HepG2 (cell line): Measurements from ENCODE around the gene THRB. TPM values are rescaled to one million over a fixed set of nuclear protein-coding genes. Genes with fewer than 3 reads are reported as not detected.

Source experiments
- ATAC-seq: fragments of 200-7000 bp; cut with Tn5 transposase; 3 replicates; pipeline ENCODE4 v1.9.1; 2020; ENCODE audit warnings: mild to moderate bottlenecking, moderate library complexity
- BruUV-seq: library from RNA; stranded (reverse); fragments of 400-500 nt; replicated peaks from 2 replicates; lab custom pipeline; 2021; lab: Mats Ljungman, UMichigan
- CTCF ChIA-PET: fragments of 300-600 bp; formaldehyde crosslinking; extraction: SDS; loops from one replicate; lab custom pipeline; 2021; ENCODE audit warnings: low total read pairs, inconsistent platforms, low intra/inter-chr PET ratio; lab: Yijun Ruan, JAX
- POLR2A ChIA-PET: fragments of 350-600 bp; sonication (Branson Sonifier 250); formaldehyde crosslinking; loops from one replicate; lab custom pipeline; 2020; ENCODE audit warnings: antibody characterized with exemption, inconsistent platforms; lab: Yijun Ruan, JAX
- DNase-seq: peaks from one replicate; pipeline ENCODE4 v3.0.0-alpha.2; 2015; ENCODE audit warnings: low spot score
- FAIRE-seq: peaks from 3 replicates; lab custom pipeline; 2011; peaks lifted over from hg19 to GRCh38; lab: Jason Lieb, UNC
- H2AFZ ChIP-seq: one replicate; pipeline ENCODE4 v1.6.1; 2011; ENCODE audit warnings: low read length, inconsistent platforms
- H3K27ac ChIP-seq: fragments of 300-600 bp; 3 replicates; pipeline ENCODE4 v1.8.0; 2011; ENCODE audit warnings: mixed run types, mild to moderate bottlenecking, mixed read lengths, low read length, inconsistent platforms; ENCODE audit not compliant: insufficient read depth; ENCODE audit errors: extremely low read length
- H3K27me3 ChIP-seq, 2 experiments: fragments of 200-600 bp in 1 of 2; 2 replicates in 1 of 2; 3 replicates in 1 of 2; pipeline versions ENCODE4 v1.6.0 to v1.8.0; 2011; ENCODE audit warnings: low read length in 2 of 2, mild to moderate bottlenecking in 2 of 2, moderate library complexity in 2 of 2, inconsistent platforms in 1 of 2; ENCODE audit not compliant: insufficient read depth in 2 of 2, control insufficient read depth in 1 of 2
- H3K36me3 ChIP-seq, 2 experiments: fragments of 200-600 bp in 1 of 2; replicated peaks in 1 of 2; 2 replicates in 1 of 2; 3 replicates in 1 of 2; pipeline versions ENCODE4 v1.5.1 to v1.8.0; 2011; ENCODE audit warnings: low read length in 2 of 2, inconsistent platforms in 1 of 2; ENCODE audit not compliant: insufficient read depth in 2 of 2, control insufficient read depth in 1 of 2
- H3K4me1 ChIP-seq: 2 replicates; pipeline ENCODE4 v1.5.1; 2012; ENCODE audit warnings: low read length, inconsistent platforms; ENCODE audit not compliant: insufficient read depth
- H3K4me2 ChIP-seq: 2 replicates; pipeline ENCODE4 v1.6.0; 2011; ENCODE audit warnings: low read depth, low read length, inconsistent platforms
- H3K4me3 ChIP-seq, 3 experiments: fragments of 200-600 bp in 1 of 3; sonication (generic), shearing (Covaris generic) in 1 of 3; replicated peaks in 1 of 3; 2 replicates each; pipeline ENCODE4 v1.5.1; 2011 to 2016; ENCODE audit warnings: low read length in 3 of 3, inconsistent platforms in 2 of 3, low read depth in 2 of 3, mild to moderate bottlenecking in 2 of 3, control low read depth in 1 of 3, mixed read lengths in 1 of 3; ENCODE audit not compliant: insufficient read depth in 1 of 3
- H3K79me2 ChIP-seq: one replicate; pipeline ENCODE4 v1.6.1; 2011; ENCODE audit warnings: low read length, inconsistent platforms; ENCODE audit not compliant: insufficient read depth
- H3K9ac ChIP-seq: 2 replicates; pipeline ENCODE4 v1.6.0; 2011; ENCODE audit warnings: mild to moderate bottlenecking, low read depth, low read length, inconsistent platforms; ENCODE audit not compliant: insufficient read depth
- H3K9me3 ChIP-seq: 2 replicates; pipeline ENCODE4 v1.5.1; 2012; ENCODE audit warnings: mild to moderate bottlenecking, low read length
- H4K20me1 ChIP-seq: 2 replicates; pipeline ENCODE4 v1.6.0; 2011; ENCODE audit warnings: inconsistent platforms, mild to moderate bottlenecking, low read length, moderate library complexity; ENCODE audit not compliant: insufficient read depth
- GLMP ChIP-seq: sonication (generic); formaldehyde crosslinking; IDR thresholded peaks from 2 replicates; pipeline ENCODE4 v1.9.0; 2021; ENCODE audit warnings: missing genetic modification reagents, mild to moderate bottlenecking, borderline replicate concordance
- KLF16 ChIP-seq, 2 experiments: sonication (generic) in 1 of 2; formaldehyde crosslinking in 1 of 2; IDR thresholded peaks; 2 replicates each; pipeline versions ENCODE4 v1.6.1 to v1.8.0; 2016 to 2023; ENCODE audit warnings: missing genetic modification reagents in 2 of 2, missing compliant biosample characterization in 1 of 2
- NKX3-1 ChIP-seq: sonication (generic); formaldehyde crosslinking; IDR thresholded peaks from 2 replicates; pipeline ENCODE4 v1.5.0; 2020; ENCODE audit warnings: missing genetic modification reagents
- ZNF276 ChIP-seq: sonication (generic); formaldehyde crosslinking; IDR thresholded peaks from 2 replicates; pipeline ENCODE4 v1.4.0; 2020; ENCODE audit warnings: mild to moderate bottlenecking, low read depth, missing genetic modification reagents
- ZNF3 ChIP-seq: IDR thresholded peaks from 2 replicates; pipeline ENCODE4 v1.7.0; 2017; ENCODE audit warnings: inconsistent platforms
- WGBS: methylation state at CpG from one replicate; pipeline ENCODE4 v1.1.6; 2017; ENCODE audit warnings: low lambda C conversion rate; 5-methylcytosine and 5-hydroxymethylcytosine counted together
- in situ Hi-C: cut with HindIII; loops from 2 replicates; pipeline ENCODE4 v1.10.0; 2017; ENCODE audit warnings: low pct_unique_long_range_greater_than_20kb; ENCODE audit not compliant: extremely low pct_ligation_motif_present
- intact Hi-C: fragments of 100-400 bp; cut with micrococcal nuclease; formaldehyde crosslinking; loops from one replicate; pipeline ENCODE4 v1.10.0; 2022; ENCODE audit not compliant: unreplicated experiment
- polyA plus RNA-seq, 8 experiments: library from polyadenylated mRNA; depleted of rRNA in 3 of 8; stranded (reverse) in 7 of 8; unstranded in 1 of 8; fragments of >200 nt; fragmentation: Illumina TruSeq in 4 of 8; extraction: Trizol in 4 of 8; gene quantifications; 2 replicates each; pipeline versions ENCODE4 v1.2.1 to v1.2.3, GENCODE V29; 2011 to 2016; ENCODE audit warnings: low read depth in 4 of 8, missing spikeins in 1 of 8, mixed read lengths in 1 of 8; ENCODE audit not compliant: insufficient read depth in 1 of 8
- total RNA-seq, 5 experiments: library from RNA; depleted of rRNA; stranded (reverse); fragments of >200 nt; fragmentation: Illumina TruSeq; extraction: Trizol; gene quantifications; 2 replicates each; pipeline ENCODE4 v1.2.3, GENCODE V29; 2016; ENCODE audit warnings: low read depth in 1 of 5
- TF ChIP-seq, protein P1 (sequence below): sonication (generic); formaldehyde crosslinking; IDR thresholded peaks from 2 replicates; pipeline ENCODE4 v1.8.0; 2022; ENCODE audit warnings: missing genetic modification reagents, mild to moderate bottlenecking, moderate library complexity, borderline replicate concordance

Gene THRB
- total and polyA plus RNA-seq, 2 of the 13 experiments (the other 11 are each of a cell fraction or from before 2014, with no cell fraction given): 4.7 to 22.7 TPM

DNA sequence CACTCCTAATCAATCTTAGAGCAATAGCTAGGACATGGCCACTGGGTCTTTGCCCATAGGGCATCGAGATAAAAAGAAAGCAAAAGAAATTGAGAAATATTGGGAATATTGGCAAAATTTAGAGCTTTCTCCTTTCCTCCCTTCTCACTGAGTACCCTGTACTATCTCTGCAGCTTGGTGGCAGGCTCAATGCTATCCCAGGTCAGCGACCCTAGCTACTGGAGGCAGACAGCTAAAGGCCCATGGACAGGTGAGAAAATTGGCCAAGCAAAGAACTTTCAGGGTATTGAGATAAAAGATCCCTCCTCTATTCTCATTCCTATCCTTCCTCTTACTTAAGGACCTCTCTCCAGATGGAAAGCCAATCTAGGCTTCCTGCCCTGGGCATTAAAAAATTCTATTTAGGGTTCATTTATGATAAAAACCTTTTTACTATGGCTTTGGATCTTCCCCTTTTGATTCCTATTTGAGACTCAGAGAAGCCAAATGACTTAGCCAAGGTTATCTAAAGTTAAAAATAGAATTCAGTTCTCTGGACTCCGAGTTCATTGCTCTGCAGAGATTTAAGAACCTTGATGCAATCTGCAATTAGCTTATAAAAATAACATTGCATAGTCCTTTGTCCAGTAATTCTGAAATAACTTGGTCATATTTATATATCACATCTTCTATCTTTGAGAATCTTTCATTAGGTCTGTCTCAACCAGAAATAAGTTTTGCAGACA lies 75.4 kb downstream of the THRB start (continued):
- TF ChIP-seq, protein P1, sequence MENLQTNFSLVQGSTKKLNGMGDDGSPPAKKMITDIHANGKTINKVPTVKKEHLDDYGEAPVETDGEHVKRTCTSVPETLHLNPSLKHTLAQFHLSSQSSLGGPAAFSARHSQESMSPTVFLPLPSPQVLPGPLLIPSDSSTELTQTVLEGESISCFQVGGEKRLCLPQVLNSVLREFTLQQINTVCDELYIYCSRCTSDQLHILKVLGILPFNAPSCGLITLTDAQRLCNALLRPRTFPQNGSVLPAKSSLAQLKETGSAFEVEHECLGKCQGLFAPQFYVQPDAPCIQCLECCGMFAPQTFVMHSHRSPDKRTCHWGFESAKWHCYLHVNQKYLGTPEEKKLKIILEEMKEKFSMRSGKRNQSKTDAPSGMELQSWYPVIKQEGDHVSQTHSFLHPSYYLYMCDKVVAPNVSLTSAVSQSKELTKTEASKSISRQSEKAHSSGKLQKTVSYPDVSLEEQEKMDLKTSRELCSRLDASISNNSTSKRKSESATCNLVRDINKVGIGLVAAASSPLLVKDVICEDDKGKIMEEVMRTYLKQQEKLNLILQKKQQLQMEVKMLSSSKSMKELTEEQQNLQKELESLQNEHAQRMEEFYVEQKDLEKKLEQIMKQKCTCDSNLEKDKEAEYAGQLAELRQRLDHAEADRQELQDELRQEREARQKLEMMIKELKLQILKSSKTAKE (CRISPR knock-in tag): no peak
- TF ChIP-seq ZNF276 (CRISPR knock-in tag): no peak
- TF ChIP-seq ZNF3 (CRISPR knock-in tag): no peak
- TF ChIP-seq KLF16 (CRISPR knock-in tag; IDR thresholded peaks at IDR 0.05): no peak

DNA sequence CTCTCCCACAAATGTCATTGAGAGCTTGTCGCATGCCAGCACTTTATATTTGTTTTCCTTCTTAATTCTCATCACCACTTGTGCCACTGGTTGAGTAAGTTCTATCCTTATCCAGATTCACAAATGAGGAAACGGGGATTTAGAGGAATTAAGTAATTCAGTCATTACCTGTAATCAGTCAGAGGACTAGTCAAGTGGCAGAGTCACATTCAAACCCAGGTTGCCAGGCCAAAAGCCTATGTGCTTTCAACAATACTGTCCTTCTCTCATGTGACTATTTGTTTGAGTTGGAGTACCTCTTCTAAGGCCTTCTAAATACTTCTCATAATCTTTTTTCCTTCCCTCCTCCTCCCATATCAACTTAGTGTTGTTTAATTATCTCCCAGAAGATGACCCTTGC lies 76.9 kb downstream of the THRB start:
- Histone ChIP-seq H4K20me1 (no peaks in the 10 kb centered on the region), H3K79me2 (peaks cover 9% of the 10 kb centered on the region), H3K4me3 (no peak overlapping the region), H2AFZ (no peak overlapping the region), H3K9ac (no peak overlapping the region), H3K9me3 (no peaks in the 10 kb centered on the region), H3K4me2 (no peak overlapping the region), H3K36me3 (no peaks in the 10 kb centered on the region), H3K27ac (no peak overlapping the region), H3K4me1 (peaks cover 32% of the 10 kb centered on the region), H3K27me3 (no peaks in the 10 kb centered on the region)
- no peak for DNase-seq
- 92% methylated on average over 2 of the region's 2 CpGs for WGBS
- no peak for TF ChIP-seq NKX3-1 (CRISPR knock-in tag)
- TF ChIP-seq GLMP (CRISPR knock-in tag): no peak
- POLR2A ChIA-PET: interaction anchor here (2.7 kb wide), 1 partner anchor 33 kb away, joined by 10 read pairs; no protein-coding TSS in a partner anchor
- ATAC-seq: no peak
- BruUV-seq: no TSS peak
- CTCF ChIA-PET: no interaction called here
- in situ Hi-C loops: no loop called here
- intact Hi-C loops: no loop called here
- no peak for FAIRE-seq
